HCT116 (cell line): Measurements from ENCODE around the gene PIAS2. TPM values are rescaled to one million over a fixed set of nuclear protein-coding genes. Genes with fewer than 3 reads are reported as not detected.

ENCODE experiments used
- ATAC-seq: fragments of 200-7000 bp; cut with Tn5 transposase; 2 replicates; pipeline ENCODE4 v1.9.1; 2020; ENCODE audit warnings: mild to moderate bottlenecking, moderate library complexity
- BruUV-seq: library from RNA; stranded (reverse); fragments of 400-500 nt; replicated peaks from 2 replicates; lab custom pipeline; 2021; lab: Mats Ljungman, UMichigan
- CTCF ChIA-PET: fragments of 300-600 bp; sonication (Branson Sonifier 250); formaldehyde crosslinking; loops from one replicate; lab custom pipeline; 2021; ENCODE audit warnings: antibody characterized with exemption; lab: Charles Lee
- POLR2A ChIA-PET: fragments of 300-600, 350-600 bp; sonication (Branson Sonifier 250); formaldehyde crosslinking; loops from one replicate; lab custom pipeline; 2021; ENCODE audit warnings: antibody characterized with exemption; lab: Charles Lee
- RAD21 ChIA-PET, 2 experiments: fragments of 300-600 bp; sonication (Branson Sonifier 250); formaldehyde crosslinking; loops; one replicate each; lab custom pipeline; 2023; ENCODE audit warnings: low total read pairs in 2 of 2; ENCODE audit not compliant: uncharacterized antibody in 2 of 2, unreplicated experiment in 2 of 2, low non-redundant PET in 1 of 2; lab: Charles Lee
- DNase-seq: peaks from one replicate; pipeline ENCODE4 v3.0.0-alpha.2; 2010; ENCODE audit warnings: low read depth, low spot score
- H2AFZ ChIP-seq: fragments of 200-600 bp; shearing (Covaris generic), sonication (generic); 2 replicates; pipeline ENCODE4 v1.6.1; 2017; ENCODE audit warnings: low read depth, mixed run types, mixed read lengths, antibody characterized with exemption, low read length; ENCODE audit not compliant: poor library complexity, severe bottlenecking
- H3K27ac ChIP-seq: 2 replicates; pipeline ENCODE4 v1.5.1; 2012; ENCODE audit warnings: low read depth, low read length
- H3K27me3 ChIP-seq: fragments of 200-600 bp; sonication (generic); 2 replicates; pipeline ENCODE4 v1.6.1; 2016; ENCODE audit warnings: mixed run types, low read length, mixed read lengths; ENCODE audit not compliant: insufficient read depth
- H3K36me3 ChIP-seq, 2 experiments: fragments of 200-500 bp in 1 of 2; fragments of 200-600 bp in 1 of 2; sonication (Bioruptor generic) in 1 of 2; sonication (generic) in 1 of 2; 2 replicates each; pipeline versions ENCODE4 v1.5.1 to v1.6.1; 2014 to 2016; ENCODE audit warnings: low read length in 2 of 2, inconsistent platforms in 1 of 2, mixed read lengths in 1 of 2, mixed run types in 1 of 2; ENCODE audit not compliant: insufficient read depth in 2 of 2, control insufficient read depth in 1 of 2
- H3K4me1 ChIP-seq, 2 experiments: fragments of 200-600 bp in 1 of 2; sonication (generic) in 1 of 2; 2 replicates each; pipeline versions ENCODE4 v1.5.1 to v1.6.1; 2012 to 2017; ENCODE audit warnings: low read length in 2 of 2, inconsistent platforms in 1 of 2, mild to moderate bottlenecking in 1 of 2, mixed read lengths in 1 of 2, mixed run types in 1 of 2, moderate library complexity in 1 of 2; ENCODE audit not compliant: insufficient read depth in 2 of 2, control insufficient read depth in 1 of 2
- H3K4me2 ChIP-seq: fragments of 200-600 bp; sonication (generic); 2 replicates; pipeline ENCODE4 v1.6.1; 2017; ENCODE audit warnings: mixed run types, low read length, mixed read lengths
- H3K4me3 ChIP-seq, 2 experiments: fragments of 200-600 bp in 1 of 2; sonication (generic) in 1 of 2; replicated peaks in 1 of 2; 2 replicates each; pipeline ENCODE4 v1.5.1; 2011 to 2016; ENCODE audit warnings: low read length in 2 of 2, control low read depth in 1 of 2, low read depth in 1 of 2, mild to moderate bottlenecking in 1 of 2, mixed read lengths in 1 of 2, mixed run types in 1 of 2
- H3K79me2 ChIP-seq: fragments of 200-600 bp; sonication (generic); 2 replicates; pipeline ENCODE4 v1.6.1; 2017; ENCODE audit warnings: mild to moderate bottlenecking, mixed run types, low read length, moderate library complexity, mixed read lengths; ENCODE audit not compliant: insufficient read depth
- H3K9ac ChIP-seq: fragments of 200-600 bp; sonication (generic); 2 replicates; pipeline ENCODE4 v1.6.1; 2016; ENCODE audit warnings: low read length, mixed read lengths
- H3K9me2 ChIP-seq: fragments of 200-600 bp; sonication (generic), shearing (Covaris generic); 2 replicates; pipeline ENCODE4 v1.6.1; 2017; ENCODE audit warnings: mixed run types, mild to moderate bottlenecking, moderate library complexity; ENCODE audit not compliant: insufficient read depth
- H3K9me3 ChIP-seq, 2 experiments: fragments of 200-500 bp in 1 of 2; fragments of 200-600 bp in 1 of 2; sonication (Bioruptor generic) in 1 of 2; sonication (generic) in 1 of 2; 2 replicates each; pipeline ENCODE4 v1.6.1; 2014 to 2017; ENCODE audit warnings: low read length in 2 of 2, mixed read lengths in 2 of 2, inconsistent platforms in 1 of 2, low read depth in 1 of 2, mild to moderate bottlenecking in 1 of 2, mixed run types in 1 of 2, moderate library complexity in 1 of 2; ENCODE audit not compliant: control insufficient read depth in 1 of 2, insufficient read depth in 1 of 2
- H4K20me1 ChIP-seq: fragments of 200-600 bp; sonication (generic), shearing (Covaris generic); 2 replicates; pipeline ENCODE4 v1.6.1; 2017; ENCODE audit warnings: mixed run types, mild to moderate bottlenecking, moderate library complexity; ENCODE audit not compliant: insufficient read depth
- ATF3 ChIP-seq: IDR thresholded peaks from 2 replicates; pipeline ENCODE4 v1.6.1; 2012
- EGR1 ChIP-seq: IDR thresholded peaks from 2 replicates; pipeline ENCODE4 v1.6.1; 2012; ENCODE audit warnings: low read depth
- EZH2 ChIP-seq: fragments of 200-600 bp; sonication (generic); IDR thresholded peaks from 2 replicates; pipeline ENCODE4 v1.6.1; 2017; ENCODE audit warnings: antibody characterized with exemption, mixed run types
- EZH2phosphoT487 ChIP-seq: fragments of 200-600 bp; IDR thresholded peaks from 2 replicates; pipeline ENCODE4 v1.6.1; 2018; ENCODE audit warnings: antibody characterized with exemption, borderline replicate concordance
- JUND ChIP-seq: IDR thresholded peaks from 2 replicates; pipeline ENCODE4 v1.6.1; 2012
- MAX ChIP-seq: IDR thresholded peaks from 2 replicates; pipeline ENCODE4 v1.6.1; 2012
- POLR2AphosphoS5 ChIP-seq: IDR thresholded peaks from 2 replicates; pipeline ENCODE4 v1.6.1; 2011; ENCODE audit warnings: mild to moderate bottlenecking, low read depth, low read length, moderate library complexity
- ZBTB33 ChIP-seq: IDR thresholded peaks from 2 replicates; pipeline ENCODE4 v1.6.1; 2011; ENCODE audit warnings: mild to moderate bottlenecking, low read length, moderate library complexity; ENCODE audit not compliant: insufficient replicate concordance; ENCODE audit errors: extremely low read depth
- intact Hi-C: fragments of 100-400 bp; cut with micrococcal nuclease; formaldehyde crosslinking; loops from 2 replicates; pipeline ENCODE4 v1.10.0; 2022
- total RNA-seq: library from RNA; stranded (reverse); gene quantifications from one replicate; pipeline ENCODE4 v1.2.1, GENCODE V29; 2021; ENCODE audit not compliant: unreplicated experiment

The PIAS2 gene
- total RNA-seq, 1 experiment from 2014 or later, result 31.7 TPM

- Histone ChIP-seq H3K79me2 (peaks cover 90% of the 10 kb centered on the region), H3K4me2 (no peak overlapping the region), H4K20me1 (no peaks in the 10 kb centered on the region), H3K4me3 (no peak overlapping the region), H3K9me2 (no peaks in the 10 kb centered on the region), H3K36me3 (peaks cover 0 to 19% of the 10 kb centered on the region in 2 experiments; a peak in 2 of 4 replicates), H3K4me1 (no peaks in the 10 kb centered on the region), H3K27me3 (no peaks in the 10 kb centered on the region), H3K9ac (no peak overlapping the region), H3K9me3 (peaks cover 0 to under 1% of the 10 kb centered on the region in 2 experiments; a peak in 1 of 4 replicates), H2AFZ (no peak overlapping the region), H3K27ac (no peak overlapping the region)
- TF ChIP-seq EGR1 (no peak), EZH2phosphoT487 (no peak), POLR2AphosphoS5 (no peak), ATF3 (no peak)
- no peak for ATAC-seq
- ChIA-PET RAD21 (no interaction called here), CTCF (no interaction called here), POLR2A (no interaction called here)
- intact Hi-C loops, result no loop called here
- no TSS peak for BruUV-seq
- no peak for DNase-seq
Measured at GRCh38 chr18:46894124-46894523, 23.2 kb downstream of the PIAS2 start.

- ChIA-PET POLR2A (no interaction called here), CTCF (no interaction called here), RAD21 (no interaction called here)
- Histone ChIP-seq H3K9me3 (peaks cover 0 to 8% of the 10 kb centered on the region in 2 experiments; a peak in 3 of 4 replicates), H3K4me2 (no peak overlapping the region), H3K4me3 (no peak overlapping the region), H3K4me1 (no peaks in the 10 kb centered on the region), H2AFZ (no peak overlapping the region), H4K20me1 (no peaks in the 10 kb centered on the region), H3K9me2 (no peaks in the 10 kb centered on the region), H3K36me3 (peaks cover 0 to 24% of the 10 kb centered on the region in 2 experiments; a peak in 2 of 4 replicates), H3K27me3 (no peaks in the 10 kb centered on the region), H3K79me2 (peaks cover 90% of the 10 kb centered on the region), H3K9ac (no peak overlapping the region), H3K27ac (no peak overlapping the region)
- no peak for DNase-seq
- TF ChIP-seq EZH2 (no peak), MAX (no peak), ZBTB33 (no peak), JUND (no peak)
- no TSS peak for BruUV-seq
- no peak for ATAC-seq
- intact Hi-C loops, result no loop called here
Measured at GRCh38 chr18:46893360-46893759, 23.9 kb downstream of the PIAS2 start.
